C4-2B (cell line): Measurements from ENCODE around the gene WDR36.

Experiments used
- ZFX ChIP-seq: fragments of 450-650 bp; IDR thresholded peaks from 2 replicates; pipeline ENCODE4 v1.6.1; 2017
- TF ChIP-seq, protein P1 (sequence below): fragments of 450-650 bp; conservative IDR thresholded peaks from 2 replicates; pipeline ENCODE4 v1.5.1; 2017; ENCODE audit warnings: mild to moderate bottlenecking

DNA sequence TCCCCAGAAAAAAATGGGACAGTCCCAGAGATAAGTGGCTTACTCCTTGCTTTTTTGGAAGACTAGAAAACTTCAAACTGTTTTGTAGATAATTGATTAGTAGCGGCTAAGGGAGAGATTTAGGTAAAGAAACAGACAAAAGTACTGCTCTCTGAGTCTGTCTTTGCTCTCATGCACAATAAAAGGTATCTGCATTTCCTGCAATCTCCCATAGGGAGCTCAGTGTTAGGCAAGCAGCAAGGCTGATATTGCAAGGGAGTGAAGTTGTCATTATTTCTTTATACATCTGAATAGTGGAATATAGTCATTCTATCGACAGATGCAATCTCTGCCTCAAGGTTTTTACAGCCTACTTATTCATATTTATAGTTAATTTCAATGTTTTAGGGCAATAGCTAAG, 77.1 kb downstream of the WDR36 start:
- TF ChIP-seq, protein P1, sequence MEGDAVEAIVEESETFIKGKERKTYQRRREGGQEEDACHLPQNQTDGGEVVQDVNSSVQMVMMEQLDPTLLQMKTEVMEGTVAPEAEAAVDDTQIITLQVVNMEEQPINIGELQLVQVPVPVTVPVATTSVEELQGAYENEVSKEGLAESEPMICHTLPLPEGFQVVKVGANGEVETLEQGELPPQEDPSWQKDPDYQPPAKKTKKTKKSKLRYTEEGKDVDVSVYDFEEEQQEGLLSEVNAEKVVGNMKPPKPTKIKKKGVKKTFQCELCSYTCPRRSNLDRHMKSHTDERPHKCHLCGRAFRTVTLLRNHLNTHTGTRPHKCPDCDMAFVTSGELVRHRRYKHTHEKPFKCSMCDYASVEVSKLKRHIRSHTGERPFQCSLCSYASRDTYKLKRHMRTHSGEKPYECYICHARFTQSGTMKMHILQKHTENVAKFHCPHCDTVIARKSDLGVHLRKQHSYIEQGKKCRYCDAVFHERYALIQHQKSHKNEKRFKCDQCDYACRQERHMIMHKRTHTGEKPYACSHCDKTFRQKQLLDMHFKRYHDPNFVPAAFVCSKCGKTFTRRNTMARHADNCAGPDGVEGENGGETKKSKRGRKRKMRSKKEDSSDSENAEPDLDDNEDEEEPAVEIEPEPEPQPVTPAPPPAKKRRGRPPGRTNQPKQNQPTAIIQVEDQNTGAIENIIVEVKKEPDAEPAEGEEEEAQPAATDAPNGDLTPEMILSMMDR, result no peak
- no peak for TF ChIP-seq ZFX
